Fibroblast of peridontal ligament (primary cell): ENCODE data around the gene MATN1.
"Not testable (repeated sequence)": the region's sequence is repeated elsewhere in the genome, so short reads cannot be mapped to it uniquely, and the experiment has no call there.

ENCODE experiments used
- DNase-seq: peaks from one replicate; pipeline ENCODE4 v3.0.0-alpha.2; 2010; ENCODE audit errors: extremely low read depth

Gene MATN1

GRCh38 chr1:30697571-30698376, 25.6 kb downstream of the MATN1 start:
- DNase-seq = peak; percentile 23

GRCh38 chr1:30696831-30697230, 26.6 kb downstream of the MATN1 start:
- DNase-seq = no peak

- peak; percentile 67 for DNase-seq
Measured at GRCh38 chr1:30695439-30695841, 27.9 kb downstream of the MATN1 start.

- DNase-seq = no peak
Measured at GRCh38 chr1:30694280-30695175, 28.9 kb downstream of the MATN1 start.

GRCh38 chr1:30693822-30694221, 29.6 kb downstream of the MATN1 start:
- no peak for DNase-seq

- no peak for DNase-seq
Measured at GRCh38 chr1:30693366-30693765, 30.0 kb downstream of the MATN1 start.

GRCh38 chr1:30692948-30693301, 30.5 kb downstream of the MATN1 start:
- DNase-seq = no peak

GRCh38 chr1:30692201-30692947, 31.0 kb downstream of the MATN1 start:
- DNase-seq = no peak

- no peak for DNase-seq
Measured at GRCh38 chr1:30691480-30691879, 31.9 kb downstream of the MATN1 start.

- DNase-seq = no peak
Measured at GRCh38 chr1:30689901-30690645, 33.3 kb downstream of the MATN1 start.

GRCh38 chr1:30688920-30689794, 34.2 kb downstream of the MATN1 start:
- no peak for DNase-seq

GRCh38 chr1:30688516-30688915, 34.9 kb downstream of the MATN1 start:
- not testable (repeated sequence) for DNase-seq

- no peak for DNase-seq
Measured at GRCh38 chr1:30687886-30688285, 35.5 kb downstream of the MATN1 start.

GRCh38 chr1:30686236-30686935, 37.0 kb downstream of the MATN1 start:
- DNase-seq = no peak

- no peak for DNase-seq
Measured at GRCh38 chr1:30685796-30686165, 37.6 kb downstream of the MATN1 start.

- no peak for DNase-seq
Measured at GRCh38 chr1:30684881-30685795, 38.2 kb downstream of the MATN1 start.

GRCh38 chr1:30684259-30684658, 39.1 kb downstream of the MATN1 start:
- DNase-seq = no peak

GRCh38 chr1:30683699-30684098, 39.7 kb downstream of the MATN1 start:
- DNase-seq = no peak
